G401.6 (cell line): Measurements from ENCODE around the gene PCSK6.

ENCODE experiments used
- FAIRE-seq: peaks from 2 replicates; lab custom pipeline; 2012; peaks lifted over from hg19 to GRCh38; lab: Jason Lieb, UNC

PCSK6 gene

GRCh38 chr15:101398247-101398646 lies 91.3 kb downstream of the PCSK6 start:
- FAIRE-seq = no peak

- no peak for FAIRE-seq
Measured at GRCh38 chr15:101397521-101398003, 91.9 kb downstream of the PCSK6 start.

GRCh38 chr15:101396484-101397261 lies 92.8 kb downstream of the PCSK6 start:
- FAIRE-seq = no peak

GRCh38 chr15:101394654-101395053 lies 94.9 kb downstream of the PCSK6 start:
- FAIRE-seq = no peak

GRCh38 chr15:101394056-101394630 lies 95.4 kb downstream of the PCSK6 start:
- FAIRE-seq = no peak

GRCh38 chr15:101393172-101393571 lies 96.3 kb downstream of the PCSK6 start:
- FAIRE-seq = no peak

GRCh38 chr15:101391981-101392640 lies 97.4 kb downstream of the PCSK6 start:
- no peak for FAIRE-seq

GRCh38 chr15:101391431-101391830 lies 98.1 kb downstream of the PCSK6 start:
- FAIRE-seq = no peak

- FAIRE-seq = no peak
Measured at GRCh38 chr15:101390462-101390861, 99.0 kb downstream of the PCSK6 start.

- no peak for FAIRE-seq
Measured at GRCh38 chr15:101390060-101390459, 99.4 kb downstream of the PCSK6 start.

- no peak for FAIRE-seq
Measured at GRCh38 chr15:101389362-101389761, 100.1 kb downstream of the PCSK6 start.

GRCh38 chr15:101388046-101388445 lies 101.5 kb downstream of the PCSK6 start:
- FAIRE-seq = no peak

GRCh38 chr15:101387574-101387973 lies 101.9 kb downstream of the PCSK6 start:
- no peak for FAIRE-seq

- FAIRE-seq = no peak
Measured at GRCh38 chr15:101386967-101387366, 102.5 kb downstream of the PCSK6 start.

GRCh38 chr15:101386006-101386405 lies 103.5 kb downstream of the PCSK6 start:
- no peak for FAIRE-seq

GRCh38 chr15:101384276-101384675 lies 105.2 kb downstream of the PCSK6 start:
- FAIRE-seq = no peak

- FAIRE-seq = no peak
Measured at GRCh38 chr15:101382544-101382943, 107.0 kb downstream of the PCSK6 start.

GRCh38 chr15:101381671-101382212 lies 107.8 kb downstream of the PCSK6 start:
- FAIRE-seq = no peak

GRCh38 chr15:101380146-101380545 lies 109.4 kb downstream of the PCSK6 start:
- no peak for FAIRE-seq

GRCh38 chr15:101379647-101380046 lies 109.9 kb downstream of the PCSK6 start:
- no peak for FAIRE-seq

GRCh38 chr15:101378879-101379278 lies 110.6 kb downstream of the PCSK6 start:
- FAIRE-seq = no peak

- no peak for FAIRE-seq
Measured at GRCh38 chr15:101378171-101378755, 111.2 kb downstream of the PCSK6 start.
